DND-41 (cell line): ENCODE results near the gene L3MBTL2.

ENCODE experiments used
- EZH2 ChIP-seq: IDR thresholded peaks from 3 replicates; pipeline ENCODE4 v1.6.1; 2012; ENCODE audit warnings: borderline replicate concordance, low read depth, mild to moderate bottlenecking, moderate library complexity, low read length, inconsistent platforms; ENCODE audit not compliant: severe bottlenecking
- TF ChIP-seq, protein P1 (sequence below): IDR thresholded peaks from 2 replicates; pipeline ENCODE4 v1.5.1; 2012; ENCODE audit warnings: borderline replicate concordance, low read length, moderate library complexity, mild to moderate bottlenecking; ENCODE audit not compliant: poor library complexity, severe bottlenecking; ENCODE audit errors: extremely low read depth

GRCh38 chr22:41271787-41272186 lies 66.7 kb downstream of the L3MBTL2 start:
- TF ChIP-seq, protein P1, sequence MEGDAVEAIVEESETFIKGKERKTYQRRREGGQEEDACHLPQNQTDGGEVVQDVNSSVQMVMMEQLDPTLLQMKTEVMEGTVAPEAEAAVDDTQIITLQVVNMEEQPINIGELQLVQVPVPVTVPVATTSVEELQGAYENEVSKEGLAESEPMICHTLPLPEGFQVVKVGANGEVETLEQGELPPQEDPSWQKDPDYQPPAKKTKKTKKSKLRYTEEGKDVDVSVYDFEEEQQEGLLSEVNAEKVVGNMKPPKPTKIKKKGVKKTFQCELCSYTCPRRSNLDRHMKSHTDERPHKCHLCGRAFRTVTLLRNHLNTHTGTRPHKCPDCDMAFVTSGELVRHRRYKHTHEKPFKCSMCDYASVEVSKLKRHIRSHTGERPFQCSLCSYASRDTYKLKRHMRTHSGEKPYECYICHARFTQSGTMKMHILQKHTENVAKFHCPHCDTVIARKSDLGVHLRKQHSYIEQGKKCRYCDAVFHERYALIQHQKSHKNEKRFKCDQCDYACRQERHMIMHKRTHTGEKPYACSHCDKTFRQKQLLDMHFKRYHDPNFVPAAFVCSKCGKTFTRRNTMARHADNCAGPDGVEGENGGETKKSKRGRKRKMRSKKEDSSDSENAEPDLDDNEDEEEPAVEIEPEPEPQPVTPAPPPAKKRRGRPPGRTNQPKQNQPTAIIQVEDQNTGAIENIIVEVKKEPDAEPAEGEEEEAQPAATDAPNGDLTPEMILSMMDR: no peak
- no peak for TF ChIP-seq EZH2
